Measurements from ENCODE around the gene TOM1L2. TPM values are rescaled to one million over a fixed set of nuclear protein-coding genes. Genes with fewer than 3 reads are reported as not detected.

The TOM1L2 gene
- total and polyA plus RNA-seq, 2 experiments from 2014 or later, result 46.4 to 145 TPM

DNA sequence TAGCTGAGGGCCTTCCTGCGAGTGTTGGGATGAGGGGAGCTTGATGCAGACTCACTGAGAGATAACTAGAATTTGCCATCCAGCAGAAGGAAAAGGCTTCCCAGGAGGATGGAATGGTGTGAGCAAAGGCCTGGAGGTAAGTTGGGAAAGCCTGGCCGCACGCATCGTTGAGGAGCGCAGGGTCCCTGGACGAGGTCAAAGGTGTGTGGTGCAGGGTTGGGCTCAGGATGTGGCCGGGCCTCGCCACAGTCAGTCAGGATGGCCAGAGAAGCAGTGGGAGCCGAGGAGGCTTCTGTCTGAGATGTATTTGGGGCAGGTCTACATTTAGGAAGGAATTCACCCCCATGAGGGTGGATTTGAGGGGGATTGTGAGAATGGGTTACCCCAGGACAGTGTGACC, 16.9 kb upstream of the TOM1L2 start:
- H3K27me3 ChIP-seq, result no peaks in the 10 kb centered on the region
- no peak overlapping the region for H3K27ac ChIP-seq
- H3K4me3 ChIP-seq, result no peak overlapping the region
- H3K9me3 ChIP-seq (ENCODE audit: low read depth), result no peaks in the 10 kb centered on the region
- TF ChIP-seq, protein P1, sequence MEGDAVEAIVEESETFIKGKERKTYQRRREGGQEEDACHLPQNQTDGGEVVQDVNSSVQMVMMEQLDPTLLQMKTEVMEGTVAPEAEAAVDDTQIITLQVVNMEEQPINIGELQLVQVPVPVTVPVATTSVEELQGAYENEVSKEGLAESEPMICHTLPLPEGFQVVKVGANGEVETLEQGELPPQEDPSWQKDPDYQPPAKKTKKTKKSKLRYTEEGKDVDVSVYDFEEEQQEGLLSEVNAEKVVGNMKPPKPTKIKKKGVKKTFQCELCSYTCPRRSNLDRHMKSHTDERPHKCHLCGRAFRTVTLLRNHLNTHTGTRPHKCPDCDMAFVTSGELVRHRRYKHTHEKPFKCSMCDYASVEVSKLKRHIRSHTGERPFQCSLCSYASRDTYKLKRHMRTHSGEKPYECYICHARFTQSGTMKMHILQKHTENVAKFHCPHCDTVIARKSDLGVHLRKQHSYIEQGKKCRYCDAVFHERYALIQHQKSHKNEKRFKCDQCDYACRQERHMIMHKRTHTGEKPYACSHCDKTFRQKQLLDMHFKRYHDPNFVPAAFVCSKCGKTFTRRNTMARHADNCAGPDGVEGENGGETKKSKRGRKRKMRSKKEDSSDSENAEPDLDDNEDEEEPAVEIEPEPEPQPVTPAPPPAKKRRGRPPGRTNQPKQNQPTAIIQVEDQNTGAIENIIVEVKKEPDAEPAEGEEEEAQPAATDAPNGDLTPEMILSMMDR (IDR thresholded peaks at IDR 0.05; ENCODE audit: low read depth, low read length), result no peak
- peaks cover 7% of the 10 kb centered on the region for H3K4me1 ChIP-seq (ENCODE audit: low read depth)
- H3K36me3 ChIP-seq, result no peaks in the 10 kb centered on the region
- DNase-seq (ENCODE audit: low read depth in 1 of 2, low spot score in 1 of 2), result no peak

DNA sequence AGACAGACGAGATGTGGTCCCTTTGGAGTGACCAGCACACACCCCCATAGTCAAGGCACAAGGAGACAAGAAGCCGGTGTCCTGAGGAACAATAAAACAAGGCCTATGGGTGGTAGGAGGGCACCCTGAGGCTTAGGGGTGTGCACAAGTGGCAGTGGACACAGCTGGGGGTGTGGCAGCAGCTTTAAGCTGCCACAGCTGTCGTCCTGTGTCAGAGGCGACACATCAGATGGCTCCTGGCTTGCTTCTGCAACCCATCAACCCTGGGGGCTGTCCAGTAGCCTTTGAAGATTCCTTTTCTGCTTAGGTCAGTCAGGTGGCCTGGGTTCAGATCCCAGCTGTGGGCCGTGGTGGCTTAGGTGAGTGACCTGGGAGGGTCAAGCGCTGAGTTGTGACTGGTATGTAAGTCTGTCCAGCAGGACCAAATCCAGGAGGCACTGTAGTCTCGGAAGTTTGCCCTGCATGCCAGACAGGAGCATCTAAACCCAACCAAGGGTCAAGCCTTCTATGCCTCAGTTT, 16.3 kb upstream of the TOM1L2 start:
- no peak for DNase-seq (ENCODE audit: low read depth in 1 of 2, low spot score in 1 of 2)
- no peaks in the 10 kb centered on the region for H3K27me3 ChIP-seq
- H3K36me3 ChIP-seq, result no peaks in the 10 kb centered on the region
- TF ChIP-seq, protein P1 (IDR thresholded peaks at IDR 0.05; ENCODE audit: low read depth, low read length), result no peak
- H3K4me3 ChIP-seq, result no peak overlapping the region
- H3K27ac ChIP-seq, result no peak overlapping the region
- H3K4me1 ChIP-seq (ENCODE audit: low read depth), result peaks cover 5% of the 10 kb centered on the region
- no peaks in the 10 kb centered on the region for H3K9me3 ChIP-seq (ENCODE audit: low read depth)

DNA sequence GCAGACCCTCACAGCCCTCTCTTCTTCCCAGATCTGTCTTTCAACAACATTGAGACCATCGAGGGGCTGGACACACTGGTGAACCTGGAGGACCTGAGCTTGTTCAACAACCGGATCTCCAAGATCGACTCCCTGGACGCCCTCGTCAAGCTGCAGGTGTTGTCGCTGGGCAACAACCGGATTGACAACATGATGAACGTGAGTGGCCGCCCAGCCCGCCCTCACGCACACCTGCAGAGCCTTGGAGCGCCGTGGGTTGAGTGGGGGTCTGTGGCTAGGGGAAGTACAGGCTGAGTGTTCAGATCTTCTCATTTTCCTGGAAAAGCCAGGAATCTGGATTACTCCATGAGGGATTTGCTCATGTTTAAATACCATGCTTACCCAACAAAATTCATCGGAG, 15.7 kb upstream of the TOM1L2 start:
- no peak for DNase-seq (ENCODE audit: low read depth in 1 of 2, low spot score in 1 of 2)
- peaks cover 5% of the 10 kb centered on the region for H3K4me1 ChIP-seq (ENCODE audit: low read depth)

DNA sequence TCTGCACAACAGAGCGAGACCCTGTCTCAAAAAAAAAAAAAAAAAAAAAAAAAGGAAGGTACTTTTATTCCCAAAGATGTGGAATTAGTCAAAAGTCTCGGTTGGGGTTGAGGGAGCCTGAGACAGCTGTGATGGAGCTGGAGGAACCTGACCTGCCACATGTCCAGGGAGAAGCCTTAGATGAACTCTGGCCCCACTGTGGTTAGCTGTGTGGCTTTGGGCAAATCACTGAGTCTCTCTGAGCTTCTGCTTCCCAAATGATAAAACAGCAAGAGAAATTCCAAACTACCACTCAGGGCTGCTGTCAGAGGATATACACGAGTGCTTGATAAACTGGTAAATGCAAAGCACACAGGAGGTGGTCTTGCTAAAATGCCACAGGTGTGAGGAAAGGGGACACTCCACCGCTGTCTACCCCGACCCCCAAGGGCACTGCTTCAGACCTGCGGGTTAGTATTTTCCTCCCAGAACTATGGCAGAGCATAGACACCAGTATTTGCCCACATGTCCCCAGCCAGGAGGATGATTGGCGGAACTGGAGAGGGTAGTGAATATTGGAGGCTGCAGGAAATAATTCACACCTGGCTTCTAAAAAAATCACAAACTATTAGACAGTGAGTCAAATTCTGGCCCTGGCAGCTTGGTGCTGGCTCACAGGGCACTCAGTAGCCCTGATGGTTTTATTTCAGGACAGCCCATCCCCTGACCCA, 15.1 kb upstream of the TOM1L2 start:
- TF ChIP-seq, protein P1 (IDR thresholded peaks at IDR 0.05; ENCODE audit: low read depth, low read length), result no peak
- Histone ChIP-seq H3K4me3 (no peak overlapping the region), H3K9me3 (ENCODE audit: low read depth) (no peaks in the 10 kb centered on the region), H3K27ac (no peak overlapping the region), H3K36me3 (no peaks in the 10 kb centered on the region), H3K27me3 (no peaks in the 10 kb centered on the region), H3K4me1 (ENCODE audit: low read depth) (peaks cover 5% of the 10 kb centered on the region)
- no peak for DNase-seq (ENCODE audit: low read depth in 1 of 2, low spot score in 1 of 2)

More for the DNA sequence above, 15.7 kb upstream of the TOM1L2 start:
- TF ChIP-seq, protein P1 (IDR thresholded peaks at IDR 0.05; ENCODE audit: low read depth, low read length), result no peak
- Histone ChIP-seq H3K27ac (no peak overlapping the region), H3K36me3 (no peaks in the 10 kb centered on the region), H3K9me3 (ENCODE audit: low read depth) (no peaks in the 10 kb centered on the region), H3K4me3 (no peak overlapping the region), H3K27me3 (no peaks in the 10 kb centered on the region)

DNA sequence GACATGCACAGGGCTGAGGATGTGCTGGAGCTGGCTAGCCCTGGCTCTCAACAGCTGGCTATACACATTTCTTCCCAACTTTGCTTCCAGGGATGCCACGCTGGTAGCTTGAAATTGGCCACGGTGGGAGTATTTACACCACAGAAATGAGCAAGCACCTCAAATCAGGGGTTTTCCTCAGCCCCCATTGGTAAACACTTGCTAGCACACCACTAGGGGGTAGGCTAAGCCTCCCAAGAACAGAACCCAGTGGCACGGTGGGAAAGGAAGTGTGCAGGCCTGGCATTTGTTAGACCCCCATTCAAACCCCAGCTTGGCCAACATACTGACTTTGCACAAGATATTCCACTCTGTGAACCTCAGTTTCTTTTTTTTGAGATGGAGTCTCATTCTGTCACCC, 13.4 kb upstream of the TOM1L2 start:
- Histone ChIP-seq H3K4me3 (no peak overlapping the region), H3K9me3 (ENCODE audit: low read depth) (no peaks in the 10 kb centered on the region), H3K27me3 (no peaks in the 10 kb centered on the region), H3K27ac (no peak overlapping the region), H3K4me1 (ENCODE audit: low read depth) (peaks cover 5% of the 10 kb centered on the region), H3K36me3 (no peaks in the 10 kb centered on the region)
- TF ChIP-seq, protein P1 (IDR thresholded peaks at IDR 0.05; ENCODE audit: low read depth, low read length), result peak; percentile 42
- DNase-seq (ENCODE audit: low read depth in 1 of 2, low spot score in 1 of 2), result peak; percentile 21 to 23

Measured in cardiac muscle cell (in vitro differentiated cells and primary cell).